ENCODE measurements around the gene KCNQ1.
A peak's percentile ranks its signal among the peaks of the same experiment; 100 is the strongest.

Gene KCNQ1

DNA sequence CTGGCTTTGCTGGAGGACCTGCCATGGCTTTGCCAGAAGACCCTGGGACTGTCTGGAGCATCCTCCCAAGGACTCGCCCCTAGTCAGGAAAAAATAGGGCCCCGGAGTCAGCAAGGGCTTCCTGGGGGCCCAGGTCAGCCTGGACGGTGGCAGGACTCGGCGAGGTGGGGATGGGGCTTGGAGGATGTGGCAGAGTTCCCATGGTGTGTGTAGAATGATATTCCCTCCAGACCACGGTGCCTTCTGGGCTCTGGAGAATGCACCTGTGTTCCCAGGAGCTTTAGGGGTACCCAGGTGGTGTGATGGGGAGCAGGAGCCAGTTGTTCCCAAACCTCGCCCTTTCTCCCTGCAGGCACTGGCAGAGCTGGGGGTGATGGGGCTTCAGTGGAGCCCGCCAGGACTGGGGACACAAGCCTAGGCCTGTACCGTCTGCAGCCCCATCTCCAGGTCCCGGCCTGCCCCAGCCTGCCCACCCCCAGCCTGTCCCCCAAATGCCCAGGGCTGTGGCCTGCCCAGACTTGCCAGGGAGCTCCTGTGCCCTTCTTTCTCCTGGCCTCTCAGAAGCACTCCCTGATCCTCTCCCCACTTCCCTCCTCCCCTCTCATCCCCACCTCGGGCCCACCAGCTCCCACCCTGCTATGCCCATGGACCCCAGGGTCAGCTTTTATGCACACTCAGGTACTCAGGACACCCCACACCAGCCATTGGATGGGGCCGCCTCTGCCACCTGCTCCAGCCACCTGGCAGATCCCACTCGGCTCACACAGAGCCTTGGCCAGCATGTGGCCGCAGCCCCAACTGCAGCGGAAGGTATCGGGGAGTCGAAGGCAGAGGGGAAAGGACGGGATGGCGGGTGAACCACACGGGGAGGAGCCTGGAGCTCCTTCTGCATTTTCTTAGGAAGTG lies 358.6 kb downstream of the KCNQ1 start:
- TF ChIP-seq, protein P1, sequence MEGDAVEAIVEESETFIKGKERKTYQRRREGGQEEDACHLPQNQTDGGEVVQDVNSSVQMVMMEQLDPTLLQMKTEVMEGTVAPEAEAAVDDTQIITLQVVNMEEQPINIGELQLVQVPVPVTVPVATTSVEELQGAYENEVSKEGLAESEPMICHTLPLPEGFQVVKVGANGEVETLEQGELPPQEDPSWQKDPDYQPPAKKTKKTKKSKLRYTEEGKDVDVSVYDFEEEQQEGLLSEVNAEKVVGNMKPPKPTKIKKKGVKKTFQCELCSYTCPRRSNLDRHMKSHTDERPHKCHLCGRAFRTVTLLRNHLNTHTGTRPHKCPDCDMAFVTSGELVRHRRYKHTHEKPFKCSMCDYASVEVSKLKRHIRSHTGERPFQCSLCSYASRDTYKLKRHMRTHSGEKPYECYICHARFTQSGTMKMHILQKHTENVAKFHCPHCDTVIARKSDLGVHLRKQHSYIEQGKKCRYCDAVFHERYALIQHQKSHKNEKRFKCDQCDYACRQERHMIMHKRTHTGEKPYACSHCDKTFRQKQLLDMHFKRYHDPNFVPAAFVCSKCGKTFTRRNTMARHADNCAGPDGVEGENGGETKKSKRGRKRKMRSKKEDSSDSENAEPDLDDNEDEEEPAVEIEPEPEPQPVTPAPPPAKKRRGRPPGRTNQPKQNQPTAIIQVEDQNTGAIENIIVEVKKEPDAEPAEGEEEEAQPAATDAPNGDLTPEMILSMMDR (IDR thresholded peaks at IDR 0.05; ENCODE audit: low read depth, low read length) = no peak
- DNase-seq (ENCODE audit: extremely low read depth, low read depth) = no peak

- TF ChIP-seq, protein P1 (IDR thresholded peaks at IDR 0.05; ENCODE audit: low read depth, low read length) = no peak
- DNase-seq (ENCODE audit: extremely low read depth, low read depth) = no peak
Measured at GRCh38 chr11:2804189-2804588, 359.4 kb downstream of the KCNQ1 start.

DNA sequence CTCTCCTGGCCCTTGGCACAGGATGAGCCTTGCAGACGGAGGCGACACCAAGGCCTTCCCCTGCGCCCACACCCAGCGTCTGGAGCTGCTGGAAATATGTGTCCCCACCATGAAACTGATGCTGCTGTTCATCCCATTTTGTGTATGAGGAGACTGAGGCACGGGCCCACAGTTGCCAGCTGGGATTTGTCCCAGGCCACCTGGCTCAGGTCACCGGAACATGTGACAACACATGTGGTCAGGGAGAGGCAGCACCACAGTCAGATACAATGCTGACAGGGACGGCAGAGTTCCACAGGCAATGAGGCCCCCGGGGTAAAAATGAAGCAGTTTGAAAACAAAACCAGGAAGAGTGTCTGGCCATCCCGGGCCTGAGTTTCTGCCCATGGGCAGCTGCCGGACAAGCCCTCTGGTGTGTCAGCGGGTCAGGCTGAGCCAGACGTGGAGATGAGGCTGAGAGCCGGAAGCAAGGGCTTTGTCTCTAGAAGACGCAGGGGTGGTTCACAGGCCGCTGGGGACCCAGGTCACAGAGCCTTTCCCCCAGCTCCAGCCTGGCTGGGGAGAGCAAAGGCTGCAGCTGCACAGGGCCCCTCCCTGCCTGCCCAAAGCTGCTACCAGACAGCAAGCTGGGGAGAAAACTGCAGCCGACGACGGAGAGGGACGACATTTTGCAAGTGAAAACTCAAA lies 360.0 kb downstream of the KCNQ1 start:
- DNase-seq (ENCODE audit: extremely low read depth, low read depth) = no peak
- TF ChIP-seq, protein P1 (IDR thresholded peaks at IDR 0.05; ENCODE audit: low read depth, low read length) = no peak

DNA sequence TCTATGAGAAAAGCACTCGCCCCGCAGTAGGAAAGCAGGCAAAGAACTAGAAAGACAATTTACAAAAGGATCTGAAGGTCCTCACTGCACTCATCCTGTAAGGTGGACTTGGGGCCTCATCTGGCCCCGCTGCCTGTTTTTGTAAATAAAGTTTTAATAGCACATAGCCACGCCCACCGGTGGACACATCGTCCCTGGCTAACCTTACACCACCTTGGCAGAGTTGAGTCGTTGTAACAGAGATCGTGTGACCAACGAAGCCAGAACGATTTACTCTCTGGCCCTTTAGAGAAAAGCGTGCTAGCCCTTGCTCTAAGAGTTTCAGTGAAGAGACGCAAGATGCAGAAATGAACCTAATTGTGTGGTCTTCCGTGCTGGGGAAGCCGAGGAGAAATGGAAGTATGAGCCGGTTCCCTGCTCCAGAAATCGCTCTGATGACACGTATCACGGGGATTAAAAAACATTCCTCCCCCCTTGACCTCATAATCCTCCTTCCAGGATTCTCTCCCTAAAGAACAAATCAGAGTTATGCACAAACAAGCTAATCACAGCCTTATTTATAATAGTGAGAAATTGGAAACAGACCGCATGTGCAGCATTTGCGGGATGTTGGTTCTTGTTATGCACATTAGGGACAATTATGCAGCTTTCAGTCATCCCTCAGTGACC lies 360.7 kb downstream of the KCNQ1 start:
- peak; percentile 59 for DNase-seq (ENCODE audit: extremely low read depth, low read depth)
- TF ChIP-seq, protein P1 (IDR thresholded peaks at IDR 0.05; ENCODE audit: low read depth, low read length) = no peak

- TF ChIP-seq, protein P1 (IDR thresholded peaks at IDR 0.05; ENCODE audit: low read depth, low read length) = no peak
- DNase-seq (ENCODE audit: extremely low read depth, low read depth) = no peak
Measured at GRCh38 chr11:2806351-2807024, 361.7 kb downstream of the KCNQ1 start.

DNA sequence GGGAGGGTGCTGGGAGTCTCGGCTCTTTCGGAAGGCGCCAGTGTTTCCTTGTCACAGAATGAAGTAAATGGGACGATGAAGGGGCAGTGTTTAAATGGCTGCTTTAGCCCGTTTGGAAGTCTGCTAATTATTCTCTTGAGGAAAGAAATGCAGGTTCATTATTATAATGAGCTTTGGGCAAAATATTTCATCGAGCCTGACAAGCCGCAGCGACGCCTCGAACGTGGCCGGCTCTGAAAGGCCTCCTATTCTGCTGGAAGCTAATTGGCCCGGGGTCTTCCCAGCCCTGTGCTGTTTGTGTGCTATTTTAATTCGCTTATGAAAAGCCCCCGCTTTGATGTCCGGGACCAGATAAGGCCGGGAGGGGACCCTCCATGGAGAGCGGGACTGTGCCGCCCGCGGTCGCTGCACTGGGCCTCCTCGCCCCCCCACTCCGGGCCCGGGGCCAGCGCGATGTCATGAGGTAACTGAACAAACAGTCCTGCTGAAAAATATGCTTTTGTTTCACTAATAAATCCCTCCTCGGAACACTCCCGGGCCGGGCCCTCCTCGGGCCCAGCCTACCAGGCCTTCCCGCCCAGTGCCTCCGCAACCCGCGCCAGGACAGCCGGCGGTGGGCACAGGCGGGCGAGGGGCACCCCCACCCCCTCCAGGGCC lies 362.3 kb downstream of the KCNQ1 start:
- TF ChIP-seq, protein P1 (IDR thresholded peaks at IDR 0.05; ENCODE audit: low read depth, low read length) = no peak
- DNase-seq (ENCODE audit: extremely low read depth, low read depth) = no peak
